T47D (cell line): ENCODE results near the gene ZBED3.
"Not testable (repeated sequence)": the region's sequence is repeated elsewhere in the genome, so short reads cannot be mapped to it uniquely, and the experiment has no call there.

ENCODE experiments used
- DNase-seq, 2 experiments: peaks; one replicate each; pipeline versions ENCODE4 v3.0.0 to v3.0.0-alpha.2; 2011 to 2012; ENCODE audit warnings: low read depth in 1 of 2, low spot score in 1 of 2
- JUND ChIP-seq: IDR thresholded peaks from 2 replicates; pipeline ENCODE4 v1.6.1; 2012; ENCODE audit warnings: low read depth
- in situ Hi-C: cut with HindIII; loops from 2 replicates; pipeline ENCODE4 v1.10.0; 2016; ENCODE audit warnings: low sequenced_read_pairs, low pct_unique_long_range_greater_than_20kb

Gene ZBED3

DNA sequence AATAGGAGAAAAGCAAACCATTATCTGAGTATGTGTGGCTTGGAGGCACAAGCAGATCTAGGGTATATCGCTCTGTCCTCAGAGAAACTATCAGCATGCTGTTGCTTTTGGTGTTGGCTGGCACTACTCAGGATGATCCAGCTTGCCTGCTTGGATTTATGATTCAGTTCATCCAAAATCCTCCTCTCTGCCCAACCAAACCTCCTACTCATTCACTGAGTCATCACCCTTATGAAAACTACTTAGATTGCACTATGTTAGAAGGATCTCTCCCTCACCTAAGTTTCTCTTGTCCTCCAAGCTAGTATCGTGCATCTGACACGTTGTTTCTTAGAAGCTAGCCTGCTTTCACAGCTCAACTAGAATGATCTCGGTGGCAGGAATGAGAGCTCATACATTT, 14.2 kb upstream of the ZBED3 start:
- no peak for DNase-seq
- TF ChIP-seq JUND = no peak
- in situ Hi-C loops = no loop called here

GRCh38 chr5:77095189-77095588, 8.1 kb upstream of the ZBED3 start:
- in situ Hi-C loops = no loop called here
- no peak for DNase-seq
- no peak for TF ChIP-seq JUND

DNA sequence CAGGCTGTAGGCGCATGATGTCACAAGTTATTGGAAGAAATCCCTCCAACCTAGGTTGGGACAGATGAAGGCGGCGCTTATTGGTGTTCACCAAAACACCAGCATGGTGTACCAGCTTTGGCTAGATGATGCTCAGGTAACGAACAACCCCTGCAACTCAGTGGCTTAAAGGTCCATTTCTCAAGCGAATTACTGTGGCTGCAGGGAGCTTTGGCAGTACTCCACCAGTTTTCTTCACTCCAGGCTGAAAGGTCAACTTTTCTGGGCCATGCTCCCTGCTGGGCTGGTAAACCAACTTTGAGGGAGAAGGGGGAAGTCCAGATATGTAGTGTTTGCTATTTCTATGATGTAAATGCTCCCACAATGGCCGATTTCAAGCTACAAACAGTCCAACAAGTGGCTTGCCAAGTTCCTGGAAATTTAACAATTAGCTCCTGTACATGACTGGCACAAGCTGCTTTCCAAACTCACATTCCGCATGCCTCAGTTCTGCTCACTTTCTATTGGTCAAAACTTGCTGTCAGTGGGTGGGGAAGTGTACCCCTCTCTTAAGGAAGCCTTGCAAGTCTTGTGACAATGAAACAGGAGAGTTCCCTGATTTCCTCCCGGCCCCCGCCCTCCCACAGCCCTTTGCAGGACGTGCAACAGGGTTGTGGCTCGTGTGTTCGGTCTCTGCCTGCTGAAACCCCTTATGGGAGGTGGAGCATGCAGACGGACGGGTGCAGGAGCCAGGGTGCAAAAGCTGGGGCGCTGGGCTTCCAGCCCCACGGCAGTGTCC, 588 bp upstream of the ZBED3 start:
- in situ Hi-C loops = no loop called here
- DNase-seq = no peak
- no peak for TF ChIP-seq JUND

- DNase-seq = no peak
- TF ChIP-seq JUND = no peak
- in situ Hi-C loops = no loop called here
Measured at GRCh38 chr5:77086368-77086688, 757 bp downstream of the ZBED3 start.

GRCh38 chr5:77083088-77083487, 4.0 kb downstream of the ZBED3 start:
- no peak for TF ChIP-seq JUND
- in situ Hi-C loops = no loop called here
- DNase-seq = no peak

DNA sequence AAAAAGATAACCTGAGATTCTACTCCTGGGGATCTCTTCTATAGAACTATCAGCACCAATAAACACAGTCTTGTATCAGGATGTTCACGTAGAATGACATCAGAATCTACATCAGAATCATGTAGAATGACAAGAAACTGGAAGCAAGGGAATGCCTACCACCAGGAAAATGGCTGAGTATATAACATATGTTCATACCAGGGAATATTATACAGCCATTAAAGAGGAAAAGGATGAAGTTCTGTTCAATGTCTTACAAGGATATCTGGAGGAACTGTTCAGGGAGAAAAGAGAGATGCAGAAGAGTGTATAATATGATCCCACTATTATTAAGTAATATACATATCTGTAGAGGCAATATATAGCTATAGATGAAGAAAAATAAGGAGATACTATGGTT, 4.8 kb downstream of the ZBED3 start:
- in situ Hi-C loops = no loop called here
- TF ChIP-seq JUND = no peak
- no peak for DNase-seq

DNA sequence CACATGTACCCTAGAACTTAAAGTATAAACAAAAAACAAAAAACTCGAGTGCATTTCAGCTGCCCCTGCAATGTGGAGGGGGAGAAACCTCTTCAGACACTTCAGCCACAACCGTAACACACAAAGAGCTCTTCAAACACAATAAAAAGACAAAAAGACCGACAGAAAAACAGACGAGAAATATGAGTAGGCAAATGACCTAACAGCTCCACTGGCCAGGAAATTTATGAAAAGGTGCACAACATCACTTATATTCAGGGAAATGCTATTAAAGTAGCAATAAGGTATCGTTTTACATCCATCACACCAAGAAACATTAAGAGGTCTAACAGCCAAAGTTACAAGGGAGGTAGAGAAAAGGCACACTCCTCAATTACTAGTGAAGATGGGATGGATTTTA, 6.2 kb downstream of the ZBED3 start:
- DNase-seq = no peak
- TF ChIP-seq JUND = no peak
- in situ Hi-C loops = no loop called here

DNA sequence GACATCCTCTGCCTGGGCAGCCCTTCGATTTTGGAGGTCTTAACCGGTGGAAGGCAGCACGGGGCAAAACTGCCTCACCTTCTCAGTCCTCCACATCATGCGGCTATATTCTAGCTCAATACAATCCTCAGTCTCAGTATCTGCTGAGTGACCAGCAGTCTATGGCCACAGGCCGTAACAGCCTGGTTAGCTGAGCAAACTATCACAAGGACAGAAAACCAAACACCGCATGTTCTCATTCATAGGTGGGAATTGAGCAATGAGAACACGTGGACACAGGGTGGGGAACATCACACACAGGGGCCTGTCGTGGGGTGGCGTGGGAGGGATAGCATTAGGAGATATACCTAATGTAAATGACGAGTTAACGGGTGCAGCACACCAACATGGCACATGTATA, 6.6 kb downstream of the ZBED3 start:
- DNase-seq, in situ Hi-C loops: not testable (repeated sequence)

GRCh38 chr5:77077829-77078176, 9.3 kb downstream of the ZBED3 start:
- in situ Hi-C loops = no loop called here
- no peak for TF ChIP-seq JUND
- DNase-seq = no peak

DNA sequence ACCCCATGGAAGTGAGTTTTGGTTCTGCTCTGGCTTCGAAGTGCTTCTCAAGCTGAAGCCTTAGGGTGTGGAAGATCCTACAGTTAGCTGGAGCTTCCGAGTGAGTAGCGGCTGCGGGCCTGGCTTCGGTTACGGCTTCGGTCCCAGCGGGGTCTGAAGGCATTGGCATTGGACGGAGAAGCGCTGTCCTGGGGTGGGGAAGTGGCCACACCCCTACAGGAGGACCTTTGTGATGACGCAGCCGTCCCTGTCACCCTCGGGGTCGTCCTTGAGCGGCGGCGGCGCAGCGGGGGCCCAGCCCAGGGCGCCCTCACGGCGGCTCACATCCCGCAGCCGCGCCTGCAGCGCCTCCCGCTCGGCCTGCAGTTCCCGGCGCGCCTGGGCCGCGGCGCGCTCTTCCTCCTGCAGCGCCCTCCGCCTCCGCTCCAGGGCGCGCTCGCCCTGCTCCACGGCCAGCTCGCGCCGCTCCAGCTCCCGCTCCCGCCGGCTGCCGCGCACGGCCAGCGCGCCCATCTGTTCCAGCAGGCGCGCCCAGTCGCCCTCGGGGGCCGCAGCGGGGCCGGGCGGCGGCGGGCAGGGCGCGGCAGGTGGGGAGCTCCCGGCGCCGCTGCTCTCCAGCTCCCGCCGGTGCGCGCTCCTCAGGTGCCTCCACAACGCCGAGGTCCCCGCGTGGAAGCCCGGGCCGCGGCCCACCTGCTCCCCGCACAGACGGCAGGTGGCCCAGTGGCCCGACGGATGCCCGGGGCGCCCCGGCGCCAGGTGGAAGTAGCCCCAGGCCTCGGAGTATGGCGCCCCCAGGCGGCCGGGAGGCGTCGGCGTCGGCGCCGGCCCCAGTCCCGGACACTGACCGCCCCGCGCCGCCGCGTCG, 9.9 kb downstream of the ZBED3 start:
- peak in 1 of 2 experiments; percentile 46 for DNase-seq
- in situ Hi-C loops = no loop called here
- TF ChIP-seq JUND = no peak

- no peak for TF ChIP-seq JUND
- DNase-seq = no peak
- in situ Hi-C loops = no loop called here
Measured at GRCh38 chr5:77074745-77075144, 12.3 kb downstream of the ZBED3 start.

GRCh38 chr5:77073667-77074066, 13.4 kb downstream of the ZBED3 start:
- in situ Hi-C loops = no loop called here
- TF ChIP-seq JUND = no peak
- DNase-seq = no peak

DNA sequence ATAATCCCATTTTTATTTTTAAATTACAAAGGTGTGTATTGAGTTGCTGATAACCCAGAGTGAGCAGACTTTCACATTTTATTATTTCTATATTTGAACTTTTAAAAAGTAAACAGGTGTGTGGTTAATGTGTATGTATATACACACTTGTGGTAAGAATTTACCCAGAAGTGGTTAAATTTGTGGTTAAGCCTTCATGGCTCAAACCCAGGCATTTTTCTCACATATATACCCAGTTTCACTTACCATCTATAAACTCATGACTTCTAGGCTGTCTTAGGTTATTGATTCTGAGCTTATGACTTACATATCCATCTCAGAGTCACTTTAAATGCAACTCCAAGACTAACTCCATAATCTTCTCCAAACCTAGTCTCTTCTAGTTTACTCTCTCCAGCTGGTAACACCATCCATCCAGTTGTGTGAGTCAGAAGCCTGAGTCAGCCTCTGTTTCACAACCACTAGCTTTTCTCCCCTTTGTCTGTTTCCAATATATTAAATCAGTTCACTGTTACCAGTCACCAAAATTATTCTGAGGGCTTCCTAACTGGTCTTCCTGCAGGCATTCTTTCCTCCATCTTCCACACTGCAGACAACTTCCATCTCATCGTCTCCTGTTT, 20.2 kb downstream of the ZBED3 start:
- no peak for DNase-seq
- in situ Hi-C loops = no loop called here
- TF ChIP-seq JUND = no peak
